ENCODE results near the gene SCUBE2.
"Not testable (repeated sequence)": the region's sequence is repeated elsewhere in the genome, so short reads cannot be mapped to it uniquely, and the experiment has no call there.

The SCUBE2 gene

GRCh38 chr11:9039863-9040262 is 51.5 kb downstream of the SCUBE2 start:
- DNase-seq, result no peak

GRCh38 chr11:9039198-9039597 is 52.2 kb downstream of the SCUBE2 start:
- DNase-seq, result no peak

- no peak for DNase-seq
These were observed 52.9 kb downstream of the SCUBE2 start for GRCh38 chr11:9038541-9038940.

GRCh38 chr11:9037963-9038362 is 53.4 kb downstream of the SCUBE2 start:
- DNase-seq, result no peak

GRCh38 chr11:9037046-9037780 is 54.2 kb downstream of the SCUBE2 start:
- no peak for DNase-seq

GRCh38 chr11:9030601-9031000 is 60.8 kb downstream of the SCUBE2 start:
- DNase-seq, result no peak

- DNase-seq, result no peak
These were observed 62.0 kb downstream of the SCUBE2 start for GRCh38 chr11:9029422-9029821.

- no peak for DNase-seq
These were observed 62.8 kb downstream of the SCUBE2 start for GRCh38 chr11:9028581-9028980.

GRCh38 chr11:9025101-9025850 is 66.1 kb downstream of the SCUBE2 start:
- DNase-seq, result no peak

GRCh38 chr11:9022961-9023680 is 68.3 kb downstream of the SCUBE2 start:
- DNase-seq, result no peak

- no peak for DNase-seq
These were observed 70.5 kb downstream of the SCUBE2 start for GRCh38 chr11:9020916-9021315.

GRCh38 chr11:9019861-9020260 is 71.5 kb downstream of the SCUBE2 start:
- no peak for DNase-seq

- no peak for DNase-seq
These were observed 73.6 kb downstream of the SCUBE2 start for GRCh38 chr11:9017773-9018172.

GRCh38 chr11:9016916-9017642 is 74.3 kb downstream of the SCUBE2 start:
- DNase-seq, result no peak

- DNase-seq, result peak in 1 of 2 experiments; percentile 31
These were observed 75.7 kb downstream of the SCUBE2 start for GRCh38 chr11:9015677-9016076.

- no peak for DNase-seq
These were observed 76.6 kb downstream of the SCUBE2 start for GRCh38 chr11:9014826-9015225.

GRCh38 chr11:9013373-9013772 is 78.0 kb downstream of the SCUBE2 start:
- no peak for DNase-seq

GRCh38 chr11:9009538-9009937 is 81.9 kb downstream of the SCUBE2 start:
- DNase-seq, result not testable (repeated sequence)

GRCh38 chr11:9008661-9009060 is 82.7 kb downstream of the SCUBE2 start:
- no peak for DNase-seq

- no peak for DNase-seq
These were observed 83.3 kb downstream of the SCUBE2 start for GRCh38 chr11:9008011-9008550.

- DNase-seq, result no peak
These were observed 86.3 kb downstream of the SCUBE2 start for GRCh38 chr11:9005087-9005486.

- DNase-seq, result no peak
These were observed 87.0 kb downstream of the SCUBE2 start for GRCh38 chr11:9004183-9004926.
